Measurements from ENCODE around the gene GPR173. TPM values are rescaled to one million over a fixed set of nuclear protein-coding genes. Genes with fewer than 3 reads are reported as not detected.

Gene GPR173, protein sequence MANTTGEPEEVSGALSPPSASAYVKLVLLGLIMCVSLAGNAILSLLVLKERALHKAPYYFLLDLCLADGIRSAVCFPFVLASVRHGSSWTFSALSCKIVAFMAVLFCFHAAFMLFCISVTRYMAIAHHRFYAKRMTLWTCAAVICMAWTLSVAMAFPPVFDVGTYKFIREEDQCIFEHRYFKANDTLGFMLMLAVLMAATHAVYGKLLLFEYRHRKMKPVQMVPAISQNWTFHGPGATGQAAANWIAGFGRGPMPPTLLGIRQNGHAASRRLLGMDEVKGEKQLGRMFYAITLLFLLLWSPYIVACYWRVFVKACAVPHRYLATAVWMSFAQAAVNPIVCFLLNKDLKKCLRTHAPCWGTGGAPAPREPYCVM
- total RNA-seq (2022; extraction: Qiagen RNA extraction): not detected in 5 replicates

GRCh38 chrX:53048169-53049126 lies at the start of gene GPR173:
Gene GPR173 (plus strand): TSS chrX:53048789. CDS start chrX:53076622, 27,833 bp downstream.

DNA sequence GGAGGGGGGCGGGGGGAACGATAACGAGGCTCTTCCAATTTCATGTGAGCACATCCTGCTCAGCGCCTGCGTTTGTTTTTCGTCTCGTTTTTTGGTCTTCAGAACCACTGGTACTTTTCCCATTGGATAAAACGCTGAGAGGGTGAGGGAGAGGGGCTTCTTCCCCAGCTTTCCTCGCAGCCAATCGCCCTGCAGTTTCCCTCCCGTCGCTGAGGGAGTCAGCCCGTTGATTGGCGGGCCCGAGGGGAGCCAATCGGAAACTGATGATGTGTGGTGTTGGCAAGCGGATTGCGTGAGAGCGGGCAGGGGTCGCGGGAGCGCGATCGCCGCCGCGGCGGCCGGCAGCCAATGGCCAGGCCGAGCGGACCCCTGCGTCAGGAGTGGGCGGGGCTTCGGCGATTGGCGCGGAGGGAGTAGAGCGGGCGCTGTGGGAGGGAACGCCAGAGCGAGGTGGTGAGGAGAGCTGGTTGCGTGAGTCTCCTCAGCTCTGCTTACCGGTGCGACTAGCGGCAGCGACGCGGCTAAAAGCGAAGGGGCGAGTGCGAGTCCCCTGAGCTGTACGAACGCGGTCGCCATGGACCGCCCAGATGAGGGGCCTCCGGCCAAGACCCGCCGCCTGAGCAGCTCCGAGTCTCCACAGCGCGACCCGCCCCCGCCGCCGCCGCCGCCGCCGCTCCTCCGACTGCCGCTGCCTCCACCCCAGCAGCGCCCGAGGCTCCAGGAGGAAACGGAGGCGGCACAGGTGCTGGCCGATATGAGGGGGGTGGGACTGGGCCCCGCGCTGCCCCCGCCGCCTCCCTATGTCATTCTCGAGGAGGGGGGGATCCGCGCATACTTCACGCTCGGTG lies 33.6 kb downstream of the GPR173 start, which contains the start of gene TSPYL2:
TSS of gene TSPYL2 (plus strand) at position 443 of the 848 bp plus-strand sequence. CDS start at position 575, 132 bp downstream.

DNA sequence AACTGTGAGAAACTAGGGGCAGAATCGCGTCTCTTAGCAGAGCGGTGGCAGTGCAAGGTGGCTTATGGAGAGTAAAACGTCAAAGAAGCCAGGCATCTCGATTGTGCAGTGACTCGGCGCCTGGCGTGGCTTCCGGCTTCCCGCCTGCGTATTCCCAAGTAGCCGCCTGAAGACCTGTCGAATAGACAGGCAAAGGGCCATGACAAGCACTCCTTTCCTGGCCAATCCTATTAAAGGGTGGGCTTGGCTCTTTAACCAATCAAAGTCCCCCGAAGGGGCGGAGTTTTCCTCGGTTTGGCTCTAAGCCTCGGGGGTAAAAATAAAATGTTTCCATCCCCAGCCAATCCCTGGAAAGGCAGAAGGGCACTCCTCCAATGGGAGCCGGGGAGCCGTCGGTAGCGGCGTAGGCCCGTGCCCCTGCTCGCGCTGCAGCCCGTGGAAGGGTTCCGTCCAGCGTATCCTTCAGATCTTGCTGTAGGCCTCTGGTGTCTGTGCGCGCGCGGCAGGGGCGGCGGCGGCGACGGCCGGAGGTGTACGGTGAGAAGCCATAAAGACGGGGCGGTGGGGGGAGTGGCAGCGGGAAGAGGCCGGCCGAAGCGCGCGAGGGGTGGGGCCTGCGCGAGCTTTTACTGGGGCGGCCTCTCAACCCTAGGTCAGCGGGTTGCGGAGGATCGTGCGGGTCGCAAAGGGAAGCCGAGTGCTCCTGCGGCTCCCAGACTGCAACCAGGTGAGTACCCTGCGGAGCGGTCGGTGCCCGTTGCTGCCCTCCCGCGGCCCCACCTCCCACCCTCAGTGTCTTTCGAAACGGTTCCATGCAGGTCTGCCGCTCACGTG lies 45.4 kb downstream of the GPR173 start, which contains the start of gene KANTR:
TSS of gene KANTR (plus strand) at position 395 of the 834 bp plus-strand sequence. CDS start 30,131 bp downstream, outside the sequence.

Other genes starting within 250 kb of the GPR173 start
- gene XAGE5, start 237.5 kb upstream of the GPR173 start, total RNA-seq (2022; extraction: Qiagen RNA extraction): not detected in 5 replicates
- not detected in 5 replicates for gene XAGE3, start 180.7 kb upstream of the GPR173 start, total RNA-seq (2022; extraction: Qiagen RNA extraction)
- 6.5 to 17.2 TPM (median 8.5 TPM) in 5 replicates for gene FAM156B, start 151.5 kb upstream of the GPR173 start, total RNA-seq (2022; extraction: Qiagen RNA extraction)
- 12.9 to 20.8 TPM (median 18.1 TPM) in 5 replicates for gene FAM156A, start 90.3 kb upstream of the GPR173 start, total RNA-seq (2022; extraction: Qiagen RNA extraction)
- gene TSPYL2, start 33.6 kb downstream of the GPR173 start, total RNA-seq (2022; extraction: Qiagen RNA extraction): 9.1 to 11.2 TPM (median 9.2 TPM) in 5 replicates
- 1.2 to 1.5 TPM (median 1.4 TPM) in 5 replicates for gene KANTR, start 45.4 kb downstream of the GPR173 start, total RNA-seq (2022; extraction: Qiagen RNA extraction)
- gene KDM5C, start 176.4 kb downstream of the GPR173 start, total RNA-seq (2022; extraction: Qiagen RNA extraction): 42.1 to 60.1 TPM (median 57.0 TPM) in 5 replicates
- 32.6 to 44.7 TPM (median 40.2 TPM) in 5 replicates for gene IQSEC2, start 232.8 kb downstream of the GPR173 start, total RNA-seq (2022; extraction: Qiagen RNA extraction)

All from A549 treated with CORT108297 at 1 μM for 4 hours (cell line).